GM18499 (cell line): Measurements from ENCODE around the gene SCIMP.
"Not testable (repeated sequence)": the region's sequence is repeated elsewhere in the genome, so short reads cannot be mapped to it uniquely, and the experiment has no call there.

Experiments used
- ATAC-seq: cut with Tn5 transposase; IDR thresholded peaks from one replicate; pipeline ENCODE4 v1.9.1; 2021; ENCODE audit warnings: moderate number of reproducible peaks; ENCODE audit not compliant: insufficient read depth, unreplicated experiment

Gene SCIMP

GRCh38 chr17:5194346-5194745 is 40.3 kb downstream of the SCIMP start:
- no peak for ATAC-seq

GRCh38 chr17:5191541-5192417 is 42.9 kb downstream of the SCIMP start, which contains the start of gene ZNF594:
Gene ZNF594 (minus strand): TSS chr17:5191868. CDS start chr17:5184256, 7,612 bp downstream.
- ATAC-seq: peak; percentile 45

GRCh38 chr17:5184288-5184687 is 50.4 kb downstream of the SCIMP start:
- no peak for ATAC-seq

GRCh38 chr17:5183410-5183793 is 51.3 kb downstream of the SCIMP start:
- no peak for ATAC-seq

- ATAC-seq: no peak
These were observed 51.9 kb downstream of the SCIMP start for GRCh38 chr17:5182597-5183409.

GRCh38 chr17:5181509-5182305 is 53.0 kb downstream of the SCIMP start:
- ATAC-seq: no peak

GRCh38 chr17:5179003-5179402 is 55.7 kb downstream of the SCIMP start:
- no peak for ATAC-seq

GRCh38 chr17:5175027-5175426 is 59.6 kb downstream of the SCIMP start:
- not testable (repeated sequence) for ATAC-seq

GRCh38 chr17:5165791-5166564 is 68.7 kb downstream of the SCIMP start:
- ATAC-seq: not testable (repeated sequence)

GRCh38 chr17:5164436-5164835 is 70.2 kb downstream of the SCIMP start:
- ATAC-seq: no peak

- not testable (repeated sequence) for ATAC-seq
These were observed 72.9 kb downstream of the SCIMP start for GRCh38 chr17:5161793-5162192.

GRCh38 chr17:5160702-5161101 is 74.0 kb downstream of the SCIMP start:
- ATAC-seq: not testable (repeated sequence)
